GM23338 (cell line): ENCODE measurements around the gene IFNA16.

Experiments used
- CREB1 ChIP-seq: fragments of 250-450 bp; sonication (Bioruptor Pico); IDR thresholded peaks from 2 replicates; pipeline ENCODE4 v1.5.0; 2020; ENCODE audit warnings: low read depth, mild to moderate bottlenecking, moderate library complexity
- CTCF ChIP-seq, 2 experiments: fragments of 200-600 bp in 1 of 2; sonication (generic) in 1 of 2; conservative IDR thresholded peaks; 2 replicates each; pipeline versions ENCODE4 v1.5.1 to v1.6.1; 2016 to 2017; ENCODE audit warnings: antibody characterized with exemption in 2 of 2, low read depth in 2 of 2, mild to moderate bottlenecking in 2 of 2, moderate library complexity in 1 of 2
- ETS1 ChIP-seq: IDR thresholded peaks from 2 replicates; pipeline ENCODE4 v1.6.1; 2016; ENCODE audit warnings: antibody characterized with exemption
- EZH2 ChIP-seq: fragments of 200-600 bp; sonication (generic); IDR thresholded peaks from one replicate; pipeline ENCODE4 v1.8.0; 2017; ENCODE audit warnings: antibody characterized with exemption, mild to moderate bottlenecking, low read depth; ENCODE audit not compliant: unreplicated experiment
- EZH2phosphoT487 ChIP-seq: fragments of 200-600 bp; sonication (generic); IDR thresholded peaks from one replicate; pipeline ENCODE4 v1.8.1; 2018; ENCODE audit warnings: antibody characterized with exemption; ENCODE audit not compliant: unreplicated experiment
- JUNB ChIP-seq: IDR thresholded peaks from one replicate; pipeline ENCODE4 v1.6.1; 2016; ENCODE audit warnings: antibody characterized with exemption; ENCODE audit not compliant: unreplicated experiment
- NANOG ChIP-seq: IDR thresholded peaks from 2 replicates; pipeline ENCODE4 v1.6.1; 2016; ENCODE audit warnings: antibody characterized with exemption, borderline replicate concordance
- POLR2AphosphoS5 ChIP-seq: IDR thresholded peaks from 2 replicates; pipeline ENCODE4 v1.6.1; 2016; ENCODE audit warnings: antibody characterized with exemption, low read depth
- REST ChIP-seq: IDR thresholded peaks from one replicate; pipeline ENCODE4 v1.6.1; 2018; ENCODE audit warnings: antibody characterized with exemption; ENCODE audit not compliant: unreplicated experiment
- STAT1 ChIP-seq: IDR thresholded peaks from one replicate; pipeline ENCODE4 v1.6.1; 2016; ENCODE audit warnings: antibody characterized with exemption; ENCODE audit not compliant: unreplicated experiment
- ZNF114 ChIP-seq: fragments of 250-450 bp; sonication (Bioruptor Pico); IDR thresholded peaks from 2 replicates; pipeline ENCODE4 v1.5.0; 2020; ENCODE audit warnings: mild to moderate bottlenecking, moderate library complexity

DNA sequence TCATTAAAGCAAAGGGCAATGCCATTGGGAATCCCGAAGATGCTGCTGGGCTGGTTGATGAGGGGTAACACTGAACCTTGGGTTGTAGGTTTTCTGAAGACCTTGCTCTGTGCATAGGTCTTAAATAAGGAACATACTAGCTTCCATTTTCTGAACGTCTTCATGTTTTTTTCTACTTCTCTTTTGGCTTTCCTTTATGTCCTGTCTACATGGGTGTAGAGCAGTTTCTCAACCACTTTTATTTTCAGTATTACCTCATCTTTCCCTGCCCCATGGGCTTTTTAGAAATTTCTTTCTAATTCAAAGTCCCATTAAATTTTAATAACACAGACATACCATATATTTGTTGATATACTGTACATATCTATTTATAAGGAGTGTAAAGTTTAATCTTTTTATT lies 22.8 kb upstream of the IFNA16 start, which contains the start of gene IFNA14:
- TF ChIP-seq CTCF (conservative IDR thresholded peaks at IDR 0.05; ENCODE audit: low read depth in 2 of 2), result no peak
- TF ChIP-seq REST, result no peak
- TF ChIP-seq POLR2AphosphoS5, result no peak
- no peak for TF ChIP-seq EZH2
- no peak for TF ChIP-seq ZNF114 (CRISPR knock-in tag)
- TF ChIP-seq JUNB, result no peak
- TF ChIP-seq NANOG, result no peak
- no peak for TF ChIP-seq CREB1 (CRISPR knock-in tag)
- no peak for TF ChIP-seq EZH2phosphoT487
- TF ChIP-seq ETS1, result no peak
- TF ChIP-seq STAT1, result no peak
